GM20000 (cell line): ENCODE measurements around the gene CCNYL1.

ENCODE experiments used
- DNase-seq: peaks from one replicate; pipeline ENCODE4 v3.0.0; 2012; ENCODE audit warnings: low spot score
- CTCF ChIP-seq: IDR thresholded peaks from 2 replicates; pipeline ENCODE4 v1.5.1; 2012; ENCODE audit warnings: mild to moderate bottlenecking, control low read depth; ENCODE audit errors: extremely low read depth, missing control alignments

The CCNYL1 gene

GRCh38 chr2:207764096-207764630 is 52.7 kb downstream of the CCNYL1 start:
- no peak for TF ChIP-seq CTCF
- DNase-seq: no peak

- TF ChIP-seq CTCF: no peak
Measured at GRCh38 chr2:207765547-207765946, 54.1 kb downstream of the CCNYL1 start.

GRCh38 chr2:207766041-207766551 is 54.7 kb downstream of the CCNYL1 start:
- DNase-seq: no peak
- no peak for TF ChIP-seq CTCF

More at GRCh38 chr2:207765547-207765946, 54.1 kb downstream of the CCNYL1 start:
- no peak for DNase-seq

GRCh38 chr2:207766697-207767460 is 55.4 kb downstream of the CCNYL1 start:
- peak; percentile 60 for DNase-seq
- no peak for TF ChIP-seq CTCF

- no peak for TF ChIP-seq CTCF
- DNase-seq: peak; percentile 45
Measured at GRCh38 chr2:207767461-207768167, 56.2 kb downstream of the CCNYL1 start.

GRCh38 chr2:207768168-207768865 is 56.9 kb downstream of the CCNYL1 start:
- TF ChIP-seq CTCF: no peak
- DNase-seq: peak; percentile 58
